MG63 (cell line): Measurements from ENCODE around the gene AP3B2. TPM values are rescaled to one million over a fixed set of nuclear protein-coding genes. Genes with fewer than 3 reads are reported as not detected.

Experiments used
- DNase-seq: peaks from one replicate; pipeline ENCODE4 v3.0.0-alpha.2; 2020
- H3K27me3 ChIP-seq: fragments of 250-450 bp; sonication (Bioruptor Pico); 2 replicates; pipeline ENCODE4 v1.5.1; 2020; ENCODE audit warnings: mild to moderate bottlenecking, moderate library complexity
- H3K36me3 ChIP-seq: fragments of 250-450 bp; sonication (Bioruptor Pico); 2 replicates; pipeline ENCODE4 v1.5.1; 2020; ENCODE audit warnings: mild to moderate bottlenecking, moderate library complexity
- H3K4me3 ChIP-seq: fragments of 250-450 bp; sonication (Bioruptor Pico); 2 replicates; pipeline ENCODE4 v1.5.1; 2020; ENCODE audit warnings: mild to moderate bottlenecking, moderate library complexity
- H3K9me3 ChIP-seq: fragments of 250-450 bp; sonication (Bioruptor Pico); 2 replicates; pipeline ENCODE4 v1.5.1; 2020; ENCODE audit warnings: mild to moderate bottlenecking, moderate library complexity
- total RNA-seq: library from RNA; depleted of rRNA; stranded (reverse); fragments of >200 nt; shearing (Covaris generic); gene quantifications from 2 replicates; pipeline ENCODE4 v1.2.3, GENCODE V29; 2014; ENCODE audit warnings: low replicate concordance

Gene AP3B2
- total RNA-seq, 1 experiment from 2014 or later: 0.03 TPM

- no peaks in the 10 kb centered on the region for H3K9me3 ChIP-seq
- no peaks in the 10 kb centered on the region for H3K36me3 ChIP-seq
- DNase-seq: no peak
- H3K4me3 ChIP-seq: no peak overlapping the region
- no peaks in the 10 kb centered on the region for H3K27me3 ChIP-seq
Observed at GRCh38 chr15:82664021-82664420, 45.7 kb downstream of the AP3B2 start.

- Histone ChIP-seq H3K36me3 (no peaks in the 10 kb centered on the region), H3K27me3 (no peaks in the 10 kb centered on the region), H3K4me3 (no peak overlapping the region), H3K9me3 (no peaks in the 10 kb centered on the region)
- DNase-seq: peak; percentile 44
Observed at GRCh38 chr15:82663186-82663600, 46.5 kb downstream of the AP3B2 start.

- Histone ChIP-seq H3K4me3 (no peak overlapping the region), H3K9me3 (no peaks in the 10 kb centered on the region), H3K27me3 (no peaks in the 10 kb centered on the region), H3K36me3 (no peaks in the 10 kb centered on the region)
- no peak for DNase-seq
Observed at GRCh38 chr15:82662641-82663040, 47.0 kb downstream of the AP3B2 start.

- DNase-seq: no peak
- no peaks in the 10 kb centered on the region for H3K36me3 ChIP-seq
- H3K4me3 ChIP-seq: no peak overlapping the region
- H3K9me3 ChIP-seq: no peaks in the 10 kb centered on the region
- H3K27me3 ChIP-seq: no peaks in the 10 kb centered on the region
Observed at GRCh38 chr15:82660378-82660777, 49.3 kb downstream of the AP3B2 start.

- no peak overlapping the region for H3K4me3 ChIP-seq
- no peaks in the 10 kb centered on the region for H3K36me3 ChIP-seq
- H3K27me3 ChIP-seq: no peaks in the 10 kb centered on the region
- H3K9me3 ChIP-seq: no peaks in the 10 kb centered on the region
- DNase-seq: no peak
Observed at GRCh38 chr15:82656641-82657266, 52.9 kb downstream of the AP3B2 start.

- DNase-seq: no peak
- Histone ChIP-seq H3K36me3 (no peaks in the 10 kb centered on the region), H3K4me3 (no peak overlapping the region)
Observed at GRCh38 chr15:82655606-82656005, 54.1 kb downstream of the AP3B2 start.

GRCh38 chr15:82653483-82654168, 56.0 kb downstream of the AP3B2 start:
- no peaks in the 10 kb centered on the region for H3K36me3 ChIP-seq
- H3K4me3 ChIP-seq: no peak overlapping the region
- no peaks in the 10 kb centered on the region for H3K27me3 ChIP-seq
- no peaks in the 10 kb centered on the region for H3K9me3 ChIP-seq
- DNase-seq: no peak

More at GRCh38 chr15:82655606-82656005, 54.1 kb downstream of the AP3B2 start:
- H3K9me3 ChIP-seq: no peaks in the 10 kb centered on the region
- H3K27me3 ChIP-seq: no peaks in the 10 kb centered on the region

GRCh38 chr15:82651708-82652107, 58.0 kb downstream of the AP3B2 start:
- H3K9me3 ChIP-seq: no peaks in the 10 kb centered on the region
- H3K4me3 ChIP-seq: no peak overlapping the region
- DNase-seq: no peak

GRCh38 chr15:82650046-82650670, 59.5 kb downstream of the AP3B2 start:
- Histone ChIP-seq H3K36me3 (no peaks in the 10 kb centered on the region), H3K27me3 (no peaks in the 10 kb centered on the region), H3K9me3 (no peaks in the 10 kb centered on the region), H3K4me3 (no peak overlapping the region)
- DNase-seq: no peak

More at GRCh38 chr15:82651708-82652107, 58.0 kb downstream of the AP3B2 start:
- Histone ChIP-seq H3K27me3 (no peaks in the 10 kb centered on the region), H3K36me3 (no peaks in the 10 kb centered on the region)

GRCh38 chr15:82649226-82649999, 60.3 kb downstream of the AP3B2 start:
- H3K27me3 ChIP-seq: no peaks in the 10 kb centered on the region
- DNase-seq: no peak

GRCh38 chr15:82648257-82649103, 61.2 kb downstream of the AP3B2 start:
- no peak for DNase-seq
- H3K9me3 ChIP-seq: no peaks in the 10 kb centered on the region
- peak overlapping the region; percentile 65 for H3K4me3 ChIP-seq
- no peaks in the 10 kb centered on the region for H3K27me3 ChIP-seq
- H3K36me3 ChIP-seq: no peaks in the 10 kb centered on the region

More at GRCh38 chr15:82649226-82649999, 60.3 kb downstream of the AP3B2 start:
- H3K36me3 ChIP-seq: no peaks in the 10 kb centered on the region
- H3K4me3 ChIP-seq: no peak overlapping the region
- no peaks in the 10 kb centered on the region for H3K9me3 ChIP-seq

- peak; percentile 63 for DNase-seq
- H3K4me3 ChIP-seq: peak overlapping the region; percentile 65
Observed at GRCh38 chr15:82647835-82648256, 61.8 kb downstream of the AP3B2 start.

GRCh38 chr15:82647045-82647834, 62.4 kb downstream of the AP3B2 start, which contains the start of gene CPEB1:
TSS of gene CPEB1 (minus strand) at chr15:82647363. CDS start at chr15:82628459, 18,904 bp downstream.
- peak; percentile 86 for DNase-seq
- H3K27me3 ChIP-seq: no peaks in the 10 kb centered on the region
- no peaks in the 10 kb centered on the region for H3K9me3 ChIP-seq
- peak within 1 kb of the TSS; percentile 65 for H3K4me3 ChIP-seq
- no peaks in the 10 kb centered on the region for H3K36me3 ChIP-seq

More at GRCh38 chr15:82647835-82648256, 61.8 kb downstream of the AP3B2 start:
- Histone ChIP-seq H3K27me3 (no peaks in the 10 kb centered on the region), H3K9me3 (no peaks in the 10 kb centered on the region), H3K36me3 (no peaks in the 10 kb centered on the region)

- Histone ChIP-seq H3K27me3 (no peaks in the 10 kb centered on the region), H3K36me3 (no peaks in the 10 kb centered on the region), H3K9me3 (no peaks in the 10 kb centered on the region), H3K4me3 (peak overlapping the region; percentile 65)
- DNase-seq: no peak
Observed at GRCh38 chr15:82646250-82647044, 63.2 kb downstream of the AP3B2 start.
